Measurements from ENCODE around the gene JCAD.

The JCAD gene

GRCh38 chr10:29976134-29976533 is 83.3 kb downstream of the JCAD start:
- FAIRE-seq, result no peak

GRCh38 chr10:29974773-29975172 is 84.6 kb downstream of the JCAD start:
- FAIRE-seq, result no peak

DNA sequence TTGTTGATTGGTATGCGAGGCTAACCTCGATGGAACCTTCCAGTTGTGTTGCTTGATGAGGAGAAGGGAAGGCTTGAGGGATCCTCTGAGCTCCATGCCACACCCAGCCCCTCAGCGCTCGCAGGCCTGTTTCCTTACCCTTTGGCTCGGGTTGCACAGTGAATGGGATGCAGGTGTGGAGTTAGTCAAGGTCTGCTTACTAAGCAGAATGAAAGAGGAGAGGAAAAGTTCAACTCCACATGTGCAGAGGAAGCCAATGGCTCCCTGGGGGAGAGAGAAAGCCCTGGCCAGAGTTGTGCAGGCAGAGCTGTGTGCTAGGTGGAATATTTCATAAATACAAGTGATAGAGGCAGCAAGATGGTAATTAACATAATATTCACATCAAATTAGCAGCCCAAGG is 85.5 kb downstream of the JCAD start:
- FAIRE-seq, result no peak

DNA sequence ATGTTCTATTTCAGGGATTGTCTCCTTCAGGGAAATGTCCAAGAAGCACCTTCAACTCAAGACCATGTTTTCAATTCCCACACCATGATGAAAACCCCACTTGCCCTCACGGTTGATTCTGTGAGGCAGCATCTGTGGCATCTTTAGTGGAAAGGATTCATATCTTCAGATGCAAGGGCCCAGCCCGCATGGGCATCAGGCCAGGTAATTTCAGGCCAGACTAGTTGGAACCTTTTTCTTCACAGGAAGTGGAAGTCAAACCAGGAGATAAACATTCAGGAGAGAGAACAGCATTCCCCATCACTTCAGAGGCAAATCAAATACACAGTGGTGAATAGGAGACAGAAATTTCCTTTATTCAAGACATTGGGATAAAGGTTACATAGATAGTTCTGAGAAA is 88.8 kb downstream of the JCAD start:
- no peak for FAIRE-seq

DNA sequence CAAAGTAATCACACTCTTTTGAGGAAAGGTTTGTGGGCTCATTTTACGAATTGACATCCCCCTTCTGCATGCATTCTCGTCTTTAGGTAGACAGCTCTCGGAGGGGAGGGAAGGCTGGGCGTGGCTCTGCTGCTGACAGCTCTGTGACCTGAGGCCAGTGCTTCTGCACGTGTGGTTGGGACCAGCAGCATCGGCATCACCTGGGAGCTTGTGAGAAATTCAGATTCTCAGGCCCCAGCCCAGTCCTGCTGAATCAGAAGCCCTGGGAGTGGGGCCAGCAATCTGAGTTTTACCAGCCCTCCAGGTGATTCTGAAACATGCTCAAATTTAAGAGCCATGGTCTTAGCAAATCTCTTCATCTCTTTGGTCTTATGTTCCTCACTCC is 89.4 kb downstream of the JCAD start:
- no peak for FAIRE-seq

GRCh38 chr10:29969255-29970011 is 90.0 kb downstream of the JCAD start:
- FAIRE-seq, result no peak

DNA sequence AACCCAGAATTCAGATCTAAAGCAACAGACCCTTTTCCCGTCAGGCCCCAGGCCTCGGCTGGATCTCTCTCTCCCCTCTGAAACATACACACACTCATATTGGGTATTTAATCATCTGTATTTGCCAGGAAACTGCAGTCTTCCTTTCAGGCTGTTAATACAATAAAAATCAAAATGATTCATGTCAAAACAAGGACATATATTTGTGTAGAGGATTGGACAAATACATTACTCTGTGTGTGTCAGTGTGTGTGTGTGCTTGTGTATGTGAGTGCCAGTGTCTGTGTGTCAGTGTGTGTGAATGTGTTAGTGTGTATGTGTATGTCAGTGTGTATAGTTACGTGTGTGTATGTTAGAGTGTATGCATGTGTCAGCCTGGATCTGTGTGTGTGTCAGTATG is 90.8 kb downstream of the JCAD start:
- no peak for FAIRE-seq

GRCh38 chr10:29966269-29966668 is 93.1 kb downstream of the JCAD start:
- no peak for FAIRE-seq

Measured in TTC549 (cell line).